Ovary (tissue), 9 donors: Measurements from ENCODE around the gene CCDC136. TPM values are rescaled to one million over a fixed set of nuclear protein-coding genes. Genes with fewer than 3 reads are reported as not detected.

Experiments used
- DNase-seq, 5 donors: peaks; one replicate each; pipeline ENCODE4 v3.0.0-alpha.2; 2019 to 2020
- H3K27ac ChIP-seq, 2 donors: fragments of 200-600 bp; one replicate each; pipeline versions ENCODE4 v1.5.1 to v1.8.0; 2019 to 2022
- H3K27me3 ChIP-seq: fragments of 200-600 bp; one replicate; pipeline ENCODE4 v1.8.0; 2022
- H3K36me3 ChIP-seq: fragments of 200-600 bp; sonication (generic); one replicate; pipeline ENCODE4 v1.5.1; 2019
- H3K4me1 ChIP-seq: one replicate; pipeline ENCODE4 v1.8.1; 2013; ENCODE audit warnings: mild to moderate bottlenecking, moderate library complexity; ENCODE audit not compliant: insufficient read depth
- H3K4me3 ChIP-seq: fragments of 200-600 bp; sonication (generic); one replicate; pipeline ENCODE4 v1.5.1; 2017
- H3K9me3 ChIP-seq, 2 donors: fragments of 200-600 bp in 1 of 2; sonication (generic) in 1 of 2; one replicate each; pipeline versions ENCODE4 v1.5.1 to v1.8.1; 2013 to 2019; ENCODE audit warnings: mild to moderate bottlenecking in 1 of 2, moderate library complexity in 1 of 2
- EP300 ChIP-seq: sonication (generic); formaldehyde crosslinking; IDR thresholded peaks from one replicate; pipeline ENCODE4 v1.6.1; 2017; ENCODE audit warnings: antibody characterized with exemption
- POLR2A ChIP-seq: fragments of 450-650 bp; IDR thresholded peaks from one replicate; pipeline ENCODE4 v1.6.1; 2017; ENCODE audit warnings: antibody characterized with exemption, mild to moderate bottlenecking, moderate library complexity
- WGBS, 3 donors: extraction: QIAGEN DNeasy Blood & Tissue Kit in 1 of 3; methylation state at CpG; one replicate each; pipeline versions ENCODE4 v1.1.5 to v1.1.7; 2013 to 2017; 5-methylcytosine and 5-hydroxymethylcytosine counted together
- intact Hi-C, 4 donors: fragments of 100-400 bp; cut with DNase I; formaldehyde crosslinking; loops; one replicate each; pipeline versions ENCODE4 v1.11.0 to v1.15.1; 2022 to 2023
- polyA plus RNA-seq, 2 donors: library from polyadenylated mRNA; stranded (reverse); fragments of 200-250 nt in 1 of 2; fragments of 350-450 nt in 1 of 2; fragmentation: Illumina TruSeq in 1 of 2; extraction: RNeasy Lipid Tissue Mini Kit (QIAGEN cat#74804) in 1 of 2; gene quantifications; one replicate each; pipeline ENCODE4 v1.2.3, GENCODE V29; 2013 to 2014
- total RNA-seq, 7 donors: library from RNA; depleted of rRNA in 2 of 7; stranded (reverse); fragments of >200 nt in 2 of 7; fragmentation: NEBNext Ultra II Directional in 3 of 7; extraction: Animal tissue kit (Norgen Biotek cat#: 25700) in 3 of 7; gene quantifications; one replicate each; pipeline versions ENCODE4 v1.1.0 to v1.2.4, GENCODE V29; 2016 to 2023
- TF ChIP-seq, protein P1 (sequence below), 3 donors: fragments of 450-650 bp in 2 of 3; fragments of 200-600 bp in 1 of 3; IDR thresholded peaks; one replicate each; pipeline versions ENCODE4 v1.5.1 to v1.8.0; 2016 to 2022; ENCODE audit warnings: antibody characterized with exemption in 3 of 3, mild to moderate bottlenecking in 1 of 3
- donor health status: DM: no; HTN: no; CAD: no; lungs with moderate emphysema.
- donor health status: DM: no; HTN: no; CAD: no.
- donor health status: Bipolar disorder and iron deficiency.
- donor health status: DM: yes; HTN: yes; CAD: no.
- donor health status: DM: no; HTN: no; CAD: no.
- donor health status: DM: yes; HTN: yes; CAD: no.

The CCDC136 gene
- total and polyA plus RNA-seq, 9 donors: 2.4 to 14.0 (median 5.8) TPM

- intact Hi-C loops: no loop called here
- Histone ChIP-seq H3K9me3 (no peaks in the 10 kb centered on the region), H3K36me3 (no peaks in the 10 kb centered on the region), H3K4me3 (no peak overlapping the region), H3K27ac (no peak overlapping the region), H3K27me3 (no peaks in the 10 kb centered on the region), H3K4me1 (no peaks in the 10 kb centered on the region)
- TF ChIP-seq, protein P1, sequence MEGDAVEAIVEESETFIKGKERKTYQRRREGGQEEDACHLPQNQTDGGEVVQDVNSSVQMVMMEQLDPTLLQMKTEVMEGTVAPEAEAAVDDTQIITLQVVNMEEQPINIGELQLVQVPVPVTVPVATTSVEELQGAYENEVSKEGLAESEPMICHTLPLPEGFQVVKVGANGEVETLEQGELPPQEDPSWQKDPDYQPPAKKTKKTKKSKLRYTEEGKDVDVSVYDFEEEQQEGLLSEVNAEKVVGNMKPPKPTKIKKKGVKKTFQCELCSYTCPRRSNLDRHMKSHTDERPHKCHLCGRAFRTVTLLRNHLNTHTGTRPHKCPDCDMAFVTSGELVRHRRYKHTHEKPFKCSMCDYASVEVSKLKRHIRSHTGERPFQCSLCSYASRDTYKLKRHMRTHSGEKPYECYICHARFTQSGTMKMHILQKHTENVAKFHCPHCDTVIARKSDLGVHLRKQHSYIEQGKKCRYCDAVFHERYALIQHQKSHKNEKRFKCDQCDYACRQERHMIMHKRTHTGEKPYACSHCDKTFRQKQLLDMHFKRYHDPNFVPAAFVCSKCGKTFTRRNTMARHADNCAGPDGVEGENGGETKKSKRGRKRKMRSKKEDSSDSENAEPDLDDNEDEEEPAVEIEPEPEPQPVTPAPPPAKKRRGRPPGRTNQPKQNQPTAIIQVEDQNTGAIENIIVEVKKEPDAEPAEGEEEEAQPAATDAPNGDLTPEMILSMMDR (IDR thresholded peaks at IDR 0.05): no peak
- no peak for TF ChIP-seq POLR2A
- TF ChIP-seq EP300: no peak
- DNase-seq: no peak
- 86 to 99% (median 95%) methylated on average over 5 of the region's 5 CpGs for WGBS, 3 donors
Measured at GRCh38 chr7:128778946-128779345, 12.8 kb upstream of the CCDC136 start.

GRCh38 chr7:128781126-128781525 lies 10.6 kb upstream of the CCDC136 start:
- intact Hi-C loops: no loop called here
- 65 to 78% (median 70%) methylated on average over 5 of the region's 5 CpGs for WGBS, 3 donors
- no peak for DNase-seq

DNA sequence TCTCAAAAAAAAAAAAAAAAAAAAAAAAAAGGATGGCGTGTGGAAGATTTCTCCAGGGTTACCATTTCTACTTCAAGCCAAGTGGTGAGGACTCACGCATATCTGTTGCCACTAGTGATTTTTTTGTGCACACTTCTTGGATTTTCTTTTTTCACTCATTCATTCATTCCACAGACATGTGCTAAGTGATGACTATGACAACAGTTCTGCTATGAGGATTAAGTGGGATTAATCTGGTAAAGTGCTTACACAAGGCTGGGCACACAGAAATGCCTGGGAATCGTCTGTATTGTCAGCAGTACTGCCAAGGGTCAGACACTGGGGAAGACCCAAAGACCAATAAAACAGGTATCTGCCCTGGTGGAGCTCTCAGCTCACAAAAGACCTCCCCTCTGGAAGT lies 9.9 kb upstream of the CCDC136 start:
- Histone ChIP-seq H3K9me3 (no peaks in the 10 kb centered on the region), H3K36me3 (no peaks in the 10 kb centered on the region), H3K4me3 (no peak overlapping the region), H3K4me1 (no peaks in the 10 kb centered on the region), H3K27ac (no peak overlapping the region), H3K27me3 (no peaks in the 10 kb centered on the region)
- no peak for DNase-seq
- intact Hi-C loops: no loop called here
- TF ChIP-seq EP300: no peak
- no peak for TF ChIP-seq POLR2A
- TF ChIP-seq, protein P1 (IDR thresholded peaks at IDR 0.05): no peak
- WGBS, 3 donors: 71 to 74% (median 72%) methylated on average over 3 of the region's 3 CpGs

More at GRCh38 chr7:128781126-128781525, 10.6 kb upstream of the CCDC136 start:
- H3K27me3 ChIP-seq: no peaks in the 10 kb centered on the region
- no peaks in the 10 kb centered on the region for H3K4me1 ChIP-seq
- H3K27ac ChIP-seq: no peak overlapping the region
- no peak overlapping the region for H3K4me3 ChIP-seq
- TF ChIP-seq, protein P1 (IDR thresholded peaks at IDR 0.05): no peak
- no peak for TF ChIP-seq EP300
- TF ChIP-seq POLR2A: no peak
- H3K9me3 ChIP-seq: no peaks in the 10 kb centered on the region
- H3K36me3 ChIP-seq: no peaks in the 10 kb centered on the region

DNA sequence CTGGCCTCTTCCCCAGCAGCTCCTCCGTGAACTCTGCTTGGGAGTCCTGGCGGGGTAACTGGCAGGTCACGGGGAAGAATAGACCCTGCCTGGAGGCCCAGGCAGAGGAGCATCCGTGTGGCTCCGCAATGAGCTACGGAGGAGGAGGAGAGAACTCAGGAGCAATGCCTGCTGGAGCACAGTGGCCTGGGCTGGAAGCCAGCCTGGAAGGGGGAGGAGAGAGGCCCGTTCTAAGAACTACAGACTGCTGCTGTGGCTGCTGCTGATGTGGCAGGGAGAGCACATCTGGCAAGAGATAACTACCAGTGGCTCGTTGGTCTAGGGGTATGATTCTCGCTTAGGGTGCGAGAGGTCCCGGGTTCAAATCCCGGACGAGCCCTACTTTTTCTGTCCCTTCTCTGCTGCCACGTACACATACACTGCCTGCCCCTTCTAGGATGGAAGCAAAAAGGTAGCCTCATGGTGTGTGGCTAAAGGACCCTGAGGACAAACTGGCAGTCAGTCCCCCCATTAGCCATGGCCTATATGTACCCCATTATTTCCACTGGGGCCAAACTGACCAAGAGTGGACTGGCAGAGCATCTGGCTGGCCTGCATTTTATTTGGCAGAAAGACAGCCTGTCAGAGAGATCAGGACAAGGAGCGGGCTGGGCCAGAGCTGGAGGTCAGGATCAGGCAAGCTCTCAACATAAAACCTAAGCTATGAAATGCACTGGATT lies 8.5 kb upstream of the CCDC136 start:
- no peak overlapping the region for H3K4me3 ChIP-seq
- no peaks in the 10 kb centered on the region for H3K36me3 ChIP-seq
- no peaks in the 10 kb centered on the region for H3K27me3 ChIP-seq
- H3K4me1 ChIP-seq: no peaks in the 10 kb centered on the region
- H3K27ac ChIP-seq: no peak overlapping the region
- WGBS, 3 donors: 10 to 18% (median 14%) methylated on average over 15 of the region's 15 CpGs
- DNase-seq: peak; percentile 75 to 94 (median 83)
- H3K9me3 ChIP-seq: no peaks in the 10 kb centered on the region
- TF ChIP-seq POLR2A: no peak
- TF ChIP-seq, protein P1 (IDR thresholded peaks at IDR 0.05): no peak
- no peak for TF ChIP-seq EP300
- intact Hi-C loops: no loop called here
